ENCODE results near the gene RPL29. TPM values are rescaled to one million over a fixed set of nuclear protein-coding genes. Genes with fewer than 3 reads are reported as not detected.

The RPL29 gene
- total and polyA plus RNA-seq, 2 of the 13 experiments (the other 11 are each of a cell fraction or from before 2014, with no cell fraction given): 1,348 to 2,263 TPM

DNA sequence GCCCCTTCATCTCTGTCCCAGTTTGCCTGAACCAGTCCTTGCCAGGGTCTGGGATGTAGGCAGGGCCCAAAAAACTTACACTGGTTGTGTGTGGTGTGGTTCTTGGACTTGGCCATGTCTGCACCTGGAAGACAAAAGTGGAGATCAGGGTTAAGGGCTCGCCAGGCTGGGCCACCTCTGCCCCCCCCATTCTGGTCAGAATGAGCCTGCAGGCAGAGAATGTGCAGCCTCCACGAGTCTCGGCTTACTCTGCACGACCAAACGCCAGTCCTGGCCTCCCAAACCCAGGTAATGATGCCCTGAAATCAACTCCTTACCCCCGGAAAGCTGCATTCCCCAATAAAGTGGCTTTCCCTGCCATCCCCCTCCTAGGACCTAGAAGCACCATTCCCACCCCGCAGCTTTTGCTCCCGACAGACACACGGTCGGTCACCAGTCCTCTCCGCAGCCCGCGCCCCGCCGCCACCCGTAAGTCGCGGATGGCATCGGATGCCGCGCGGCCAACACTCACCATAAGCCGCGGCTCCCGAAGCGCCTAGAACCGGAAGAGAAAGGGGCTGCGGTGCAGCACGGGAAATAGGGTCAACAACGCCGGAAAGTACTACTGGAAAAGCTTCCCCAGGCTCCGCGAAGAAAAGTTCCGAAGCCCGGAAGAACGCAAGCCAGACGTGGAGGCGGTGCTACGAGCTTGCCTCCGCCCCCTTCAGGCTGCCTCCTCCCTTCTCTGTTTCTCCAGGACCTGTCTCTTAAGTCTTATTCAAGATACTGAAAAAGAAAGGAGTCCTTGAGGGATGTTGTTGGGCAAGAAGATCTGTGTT, at the start of gene RPL29 (continued):
- TF ChIP-seq, protein P1, sequence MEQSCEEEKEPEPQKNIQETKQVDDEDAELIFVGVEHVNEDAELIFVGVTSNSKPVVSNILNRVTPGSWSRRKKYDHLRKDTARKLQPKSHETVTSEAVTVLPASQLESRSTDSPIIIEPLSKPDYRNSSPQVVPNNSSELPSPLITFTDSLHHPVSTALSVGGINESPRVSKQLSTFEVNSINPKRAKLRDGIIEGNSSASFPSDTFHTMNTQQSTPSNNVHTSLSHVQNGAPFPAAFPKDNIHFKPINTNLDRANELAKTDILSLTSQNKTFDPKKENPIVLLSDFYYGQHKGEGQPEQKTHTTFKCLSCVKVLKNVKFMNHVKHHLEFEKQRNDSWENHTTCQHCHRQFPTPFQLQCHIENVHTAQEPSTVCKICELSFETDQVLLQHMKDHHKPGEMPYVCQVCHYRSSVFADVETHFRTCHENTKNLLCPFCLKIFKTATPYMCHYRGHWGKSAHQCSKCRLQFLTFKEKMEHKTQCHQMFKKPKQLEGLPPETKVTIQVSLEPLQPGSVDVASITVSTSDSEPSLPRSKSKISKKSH (CRISPR knock-in tag; IDR thresholded peaks at IDR 0.05; ENCODE audit: borderline replicate concordance): peak; percentile 49; the same call in 1 of the 2 replicates
- peak; percentile 40 for TF ChIP-seq ZNF546 (CRISPR knock-in tag; conservative IDR thresholded peaks at IDR 0.05)
- peak; percentile 65 for TF ChIP-seq ZBTB21 (CRISPR knock-in tag; IDR thresholded peaks at IDR 0.05)
- no peak for TF ChIP-seq RFX5 (IDR thresholded peaks at IDR 0.05; ENCODE audit: low read depth, low read length)
- no peak; the same call in 1 of the 2 replicates for TF ChIP-seq ZC3H4 (CRISPR knock-in tag; IDR thresholded peaks at IDR 0.05; ENCODE audit: borderline replicate concordance)
- TF ChIP-seq ZNF792 (CRISPR knock-in tag; IDR thresholded peaks at IDR 0.05): peak; percentile 81
- TF ChIP-seq, protein P2, sequence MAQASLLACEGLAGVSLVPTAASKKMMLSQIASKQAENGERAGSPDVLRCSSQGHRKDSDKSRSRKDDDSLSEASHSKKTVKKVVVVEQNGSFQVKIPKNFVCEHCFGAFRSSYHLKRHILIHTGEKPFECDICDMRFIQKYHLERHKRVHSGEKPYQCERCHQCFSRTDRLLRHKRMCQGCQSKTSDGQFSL (CRISPR knock-in tag; IDR thresholded peaks at IDR 0.05): peak; percentile 97
- TF ChIP-seq MTF2 (CRISPR knock-in tag; IDR thresholded peaks at IDR 0.05; ENCODE audit: borderline replicate concordance): 0 out of 2 replicates have a peak, but pooled peaks have one; percentile 39
- no peak for TF ChIP-seq ONECUT2 (CRISPR knock-in tag; IDR thresholded peaks at IDR 0.05)
- TF ChIP-seq YY1 (IDR thresholded peaks at IDR 0.05; ENCODE audit: insufficient read depth, insufficient replicate concordance, low read depth, low read length): peak; percentile 82
- no peak for TF ChIP-seq RAD51 (IDR thresholded peaks at IDR 0.05; ENCODE audit: borderline replicate concordance)
- peak; percentile 65 for TF ChIP-seq HNRNPLL (IDR thresholded peaks at IDR 0.05; ENCODE audit: low read depth, low read length, poor library complexity, severe bottlenecking)
- TF ChIP-seq ATM (IDR thresholded peaks at IDR 0.05; ENCODE audit: borderline replicate concordance): no peak
- TF ChIP-seq RXRA (CRISPR knock-in tag; IDR thresholded peaks at IDR 0.05): peak; percentile 60
- no peak for TF ChIP-seq MBD4 (IDR thresholded peaks at IDR 0.05; ENCODE audit: borderline replicate concordance, low read length)
- no peak for TF ChIP-seq ATF7 (IDR thresholded peaks at IDR 0.05)
- no peak for TF ChIP-seq ATF7 (CRISPR knock-in tag; IDR thresholded peaks at IDR 0.05)
- TF ChIP-seq ZSCAN9 (CRISPR knock-in tag; IDR thresholded peaks at IDR 0.05; ENCODE audit: borderline replicate concordance): peak; percentile 82; the same call in 1 of the 2 replicates
- TF ChIP-seq MTF1 (CRISPR knock-in tag; IDR thresholded peaks at IDR 0.05): peak; percentile 36; the same call in 1 of the 2 replicates
- TF ChIP-seq ZIK1 (CRISPR knock-in tag; IDR thresholded peaks at IDR 0.05; ENCODE audit: borderline replicate concordance, low read depth): no peak
- no peak; the same call in 1 of the 2 replicates for TF ChIP-seq ZNF790 (CRISPR knock-in tag; IDR thresholded peaks at IDR 0.05; ENCODE audit: borderline replicate concordance)
- no peak for TF ChIP-seq HNRNPH1 (optimal IDR thresholded peaks at IDR 0.05; ENCODE audit: low read depth, low read length)
- TF ChIP-seq, protein P3, sequence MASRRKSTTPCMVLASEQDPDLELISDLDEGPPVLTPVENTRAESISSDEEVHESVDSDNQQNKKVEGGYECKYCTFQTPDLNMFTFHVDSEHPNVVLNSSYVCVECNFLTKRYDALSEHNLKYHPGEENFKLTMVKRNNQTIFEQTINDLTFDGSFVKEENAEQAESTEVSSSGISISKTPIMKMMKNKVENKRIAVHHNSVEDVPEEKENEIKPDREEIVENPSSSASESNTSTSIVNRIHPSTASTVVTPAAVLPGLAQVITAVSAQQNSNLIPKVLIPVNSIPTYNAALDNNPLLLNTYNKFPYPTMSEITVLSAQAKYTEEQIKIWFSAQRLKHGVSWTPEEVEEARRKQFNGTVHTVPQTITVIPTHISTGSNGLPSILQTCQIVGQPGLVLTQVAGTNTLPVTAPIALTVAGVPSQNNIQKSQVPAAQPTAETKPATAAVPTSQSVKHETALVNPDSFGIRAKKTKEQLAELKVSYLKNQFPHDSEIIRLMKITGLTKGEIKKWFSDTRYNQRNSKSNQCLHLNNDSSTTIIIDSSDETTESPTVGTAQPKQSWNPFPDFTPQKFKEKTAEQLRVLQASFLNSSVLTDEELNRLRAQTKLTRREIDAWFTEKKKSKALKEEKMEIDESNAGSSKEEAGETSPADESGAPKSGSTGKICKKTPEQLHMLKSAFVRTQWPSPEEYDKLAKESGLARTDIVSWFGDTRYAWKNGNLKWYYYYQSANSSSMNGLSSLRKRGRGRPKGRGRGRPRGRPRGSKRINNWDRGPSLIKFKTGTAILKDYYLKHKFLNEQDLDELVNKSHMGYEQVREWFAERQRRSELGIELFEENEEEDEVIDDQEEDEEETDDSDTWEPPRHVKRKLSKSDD (CRISPR knock-in tag; IDR thresholded peaks at IDR 0.05; ENCODE audit: low read depth): 0 out of 2 replicates have a peak, but pooled peaks have one; percentile 25
- TF ChIP-seq NFRKB (IDR thresholded peaks at IDR 0.05): no peak
- TF ChIP-seq, protein P4, sequence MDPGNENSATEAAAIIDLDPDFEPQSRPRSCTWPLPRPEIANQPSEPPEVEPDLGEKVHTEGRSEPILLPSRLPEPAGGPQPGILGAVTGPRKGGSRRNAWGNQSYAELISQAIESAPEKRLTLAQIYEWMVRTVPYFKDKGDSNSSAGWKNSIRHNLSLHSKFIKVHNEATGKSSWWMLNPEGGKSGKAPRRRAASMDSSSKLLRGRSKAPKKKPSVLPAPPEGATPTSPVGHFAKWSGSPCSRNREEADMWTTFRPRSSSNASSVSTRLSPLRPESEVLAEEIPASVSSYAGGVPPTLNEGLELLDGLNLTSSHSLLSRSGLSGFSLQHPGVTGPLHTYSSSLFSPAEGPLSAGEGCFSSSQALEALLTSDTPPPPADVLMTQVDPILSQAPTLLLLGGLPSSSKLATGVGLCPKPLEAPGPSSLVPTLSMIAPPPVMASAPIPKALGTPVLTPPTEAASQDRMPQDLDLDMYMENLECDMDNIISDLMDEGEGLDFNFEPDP (CRISPR knock-in tag; conservative IDR thresholded peaks at IDR 0.05): no peak

All from HepG2 (cell line).